ENCODE results near the gene RIPPLY2.

The RIPPLY2 gene

DNA sequence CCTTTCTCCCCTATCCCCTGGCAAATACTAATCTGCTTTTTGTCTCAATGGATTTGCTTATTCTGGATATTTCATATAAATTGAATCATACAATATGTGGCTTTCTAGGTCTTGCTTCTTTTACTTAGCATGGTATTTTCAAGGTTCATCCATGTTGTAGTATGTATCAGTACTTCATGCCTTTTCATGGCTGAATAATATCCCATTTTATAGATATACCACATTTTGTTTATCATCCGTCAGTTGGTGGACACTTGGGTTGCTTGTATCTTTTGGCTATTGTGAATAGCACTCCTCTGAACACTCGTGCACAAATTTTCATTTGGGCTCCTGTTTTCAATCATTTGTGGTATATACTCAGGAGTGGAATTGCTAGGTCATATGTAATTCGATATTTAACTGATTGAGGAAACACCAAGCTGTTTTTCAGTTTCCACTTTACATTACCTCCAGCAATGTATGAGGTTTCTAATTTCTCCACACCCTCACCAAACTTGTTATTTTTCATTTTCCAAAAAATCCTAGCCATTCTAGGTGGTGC, 30.5 kb upstream of the RIPPLY2 start:
- H3K36me3 ChIP-seq (ENCODE audit: control insufficient read depth in 4 of 4, insufficient read depth in 4 of 4, low read length in 3 of 4), result no peaks in the 10 kb centered on the region
- H3K9me3 ChIP-seq (ENCODE audit: control extremely low read depth in 1 of 5, control insufficient read depth in 4 of 5, insufficient read depth in 2 of 5, low read depth in 1 of 5, low read length in 4 of 5), result peaks cover 0 to 7% (median 0%) of the 10 kb centered on the region in 5 experiments
- H3K27me3 ChIP-seq (replicated peaks in 2 of 5; ENCODE audit: control insufficient read depth in 4 of 5, insufficient read depth in 5 of 5, low read length in 4 of 5), result peaks cover 0 to 3% (median 0%) of the 10 kb centered on the region in 5 experiments
- ChIA-PET CTCF (no interaction called here), POLR2A (no interaction called here)
- no peak overlapping the region for H3K27ac ChIP-seq (ENCODE audit: insufficient read depth in 1 of 2, low read depth in 1 of 2, low read length in 2 of 2, poor library complexity in 1 of 2, severe bottlenecking in 2 of 2)
- no peak for DNase-seq
- no peaks in the 10 kb centered on the region for H3K4me1 ChIP-seq (ENCODE audit: control extremely low read depth in 1 of 4, control insufficient read depth in 4 of 4, insufficient read depth in 4 of 4, low read length in 3 of 4)
- no peak overlapping the region for H3K4me3 ChIP-seq (ENCODE audit: control insufficient read depth in 1 of 7, extremely low read depth in 1 of 7, insufficient read depth in 4 of 7, low read depth in 2 of 7, low read length in 6 of 7)
- WGBS (ENCODE audit: insufficient coverage), result 80% methylated on average over 1 of the region's 3 CpGs

DNA sequence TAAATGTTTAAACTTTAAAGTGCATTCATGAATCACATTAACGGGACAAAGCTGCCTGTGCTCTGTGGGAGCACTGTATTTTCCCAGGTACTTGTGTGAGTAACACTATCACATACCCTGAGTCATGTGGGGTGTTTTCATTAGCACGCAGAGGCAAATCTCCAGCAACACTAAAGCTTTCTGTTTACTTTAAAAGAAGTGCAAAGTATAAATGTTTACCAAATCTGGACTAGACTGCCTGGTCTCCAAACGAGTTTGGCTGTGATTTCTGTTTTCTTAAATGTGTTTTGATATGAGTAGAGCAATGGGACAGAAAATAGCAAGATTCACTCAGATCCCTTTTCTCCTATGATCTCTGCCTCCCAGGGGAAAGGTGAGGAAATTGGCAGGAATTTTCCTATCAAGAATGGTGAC, 28.8 kb upstream of the RIPPLY2 start:
- Histone ChIP-seq H3K36me3 (ENCODE audit: control insufficient read depth in 4 of 4, insufficient read depth in 4 of 4, low read length in 3 of 4) (no peaks in the 10 kb centered on the region), H3K27me3 (replicated peaks in 2 of 5; ENCODE audit: control insufficient read depth in 4 of 5, insufficient read depth in 5 of 5, low read length in 4 of 5) (peaks cover 0 to 10% (median 0%) of the 10 kb centered on the region in 5 experiments), H3K9me3 (ENCODE audit: control extremely low read depth in 1 of 5, control insufficient read depth in 4 of 5, insufficient read depth in 2 of 5, low read depth in 1 of 5, low read length in 4 of 5) (peaks cover 0 to 7% (median 0%) of the 10 kb centered on the region in 5 experiments), H3K4me3 (ENCODE audit: control insufficient read depth in 1 of 7, extremely low read depth in 1 of 7, insufficient read depth in 4 of 7, low read depth in 2 of 7, low read length in 6 of 7) (no peak overlapping the region), H3K27ac (ENCODE audit: insufficient read depth in 1 of 2, low read depth in 1 of 2, low read length in 2 of 2, poor library complexity in 1 of 2, severe bottlenecking in 2 of 2) (no peak overlapping the region), H3K4me1 (ENCODE audit: control extremely low read depth in 1 of 4, control insufficient read depth in 4 of 4, insufficient read depth in 4 of 4, low read length in 3 of 4) (no peaks in the 10 kb centered on the region)
- no peak for DNase-seq
- ChIA-PET POLR2A (no interaction called here), CTCF (no interaction called here)
- WGBS (ENCODE audit: insufficient coverage), result 41% methylated on average over 3 of the region's 3 CpGs

DNA sequence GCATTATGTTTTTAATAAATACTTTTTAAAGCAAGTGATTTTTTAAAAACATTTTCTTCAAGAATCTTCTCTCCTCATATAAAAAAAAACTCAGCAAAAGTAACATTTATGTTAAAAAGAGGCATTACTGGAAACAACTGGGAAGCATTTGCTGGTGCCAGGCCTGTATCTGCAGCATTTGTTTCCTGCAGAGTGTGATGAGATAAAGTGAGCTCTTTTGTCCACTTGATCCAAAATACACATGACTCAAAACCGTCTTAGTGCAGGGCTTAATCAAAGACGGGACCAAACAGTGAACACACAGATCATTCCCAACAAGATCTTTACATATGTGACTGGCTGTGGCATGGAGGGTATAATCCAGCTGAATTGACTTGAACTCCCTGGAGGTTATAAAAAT, 28.3 kb upstream of the RIPPLY2 start:
- Histone ChIP-seq H3K4me3 (ENCODE audit: control insufficient read depth in 1 of 7, extremely low read depth in 1 of 7, insufficient read depth in 4 of 7, low read depth in 2 of 7, low read length in 6 of 7) (no peak overlapping the region), H3K9me3 (ENCODE audit: control extremely low read depth in 1 of 5, control insufficient read depth in 4 of 5, insufficient read depth in 2 of 5, low read depth in 1 of 5, low read length in 4 of 5) (peaks cover 0 to 7% (median 0%) of the 10 kb centered on the region in 5 experiments), H3K36me3 (ENCODE audit: control insufficient read depth in 4 of 4, insufficient read depth in 4 of 4, low read length in 3 of 4) (no peaks in the 10 kb centered on the region), H3K27ac (ENCODE audit: insufficient read depth in 1 of 2, low read depth in 1 of 2, low read length in 2 of 2, poor library complexity in 1 of 2, severe bottlenecking in 2 of 2) (no peak overlapping the region), H3K27me3 (replicated peaks in 2 of 5; ENCODE audit: control insufficient read depth in 4 of 5, insufficient read depth in 5 of 5, low read length in 4 of 5) (peaks cover 0 to 10% (median 0%) of the 10 kb centered on the region in 5 experiments), H3K4me1 (ENCODE audit: control extremely low read depth in 1 of 4, control insufficient read depth in 4 of 4, insufficient read depth in 4 of 4, low read length in 3 of 4) (no peaks in the 10 kb centered on the region)
- CTCF ChIA-PET, result no interaction called here
- DNase-seq, result no peak
- WGBS (ENCODE audit: insufficient coverage), result no CpG with 5 or more reads among the region's 2 CpGs
- POLR2A ChIA-PET, result no interaction called here

DNA sequence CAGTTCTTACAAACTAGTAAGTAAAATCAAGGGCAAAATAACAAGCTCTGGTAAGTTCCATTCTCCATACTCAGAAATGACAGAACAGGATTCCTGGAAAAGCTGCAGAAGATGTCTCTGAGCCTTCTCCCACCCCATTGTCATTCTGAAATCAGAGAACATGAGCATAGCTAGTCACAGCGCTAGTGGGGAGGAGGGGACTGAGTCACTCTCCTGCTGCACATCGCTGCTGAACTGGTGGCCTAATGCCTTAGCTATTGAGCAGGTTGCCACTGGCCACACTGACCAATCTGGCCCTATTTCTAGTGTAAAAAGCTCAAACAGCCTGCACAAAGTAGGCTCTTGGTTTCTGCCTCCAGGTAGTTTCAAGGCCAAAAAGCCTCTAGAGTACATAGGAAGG, 26.1 kb upstream of the RIPPLY2 start:
- Histone ChIP-seq H3K4me3 (ENCODE audit: control insufficient read depth in 1 of 7, extremely low read depth in 1 of 7, insufficient read depth in 4 of 7, low read depth in 2 of 7, low read length in 6 of 7) (no peak overlapping the region), H3K36me3 (ENCODE audit: control insufficient read depth in 4 of 4, insufficient read depth in 4 of 4, low read length in 3 of 4) (no peaks in the 10 kb centered on the region), H3K9me3 (ENCODE audit: control extremely low read depth in 1 of 5, control insufficient read depth in 4 of 5, insufficient read depth in 2 of 5, low read depth in 1 of 5, low read length in 4 of 5) (peaks cover 0 to 7% (median 0%) of the 10 kb centered on the region in 5 experiments), H3K27ac (ENCODE audit: insufficient read depth in 1 of 2, low read depth in 1 of 2, low read length in 2 of 2, poor library complexity in 1 of 2, severe bottlenecking in 2 of 2) (no peak overlapping the region), H3K27me3 (replicated peaks in 2 of 5; ENCODE audit: control insufficient read depth in 4 of 5, insufficient read depth in 5 of 5, low read length in 4 of 5) (peaks cover 0 to 10% (median 0%) of the 10 kb centered on the region in 5 experiments), H3K4me1 (ENCODE audit: control extremely low read depth in 1 of 4, control insufficient read depth in 4 of 4, insufficient read depth in 4 of 4, low read length in 3 of 4) (no peaks in the 10 kb centered on the region)
- 81% methylated on average over 2 of the region's 2 CpGs for WGBS (ENCODE audit: insufficient coverage)
- DNase-seq, result no peak
- CTCF ChIA-PET, result no interaction called here
- POLR2A ChIA-PET, result no interaction called here

DNA sequence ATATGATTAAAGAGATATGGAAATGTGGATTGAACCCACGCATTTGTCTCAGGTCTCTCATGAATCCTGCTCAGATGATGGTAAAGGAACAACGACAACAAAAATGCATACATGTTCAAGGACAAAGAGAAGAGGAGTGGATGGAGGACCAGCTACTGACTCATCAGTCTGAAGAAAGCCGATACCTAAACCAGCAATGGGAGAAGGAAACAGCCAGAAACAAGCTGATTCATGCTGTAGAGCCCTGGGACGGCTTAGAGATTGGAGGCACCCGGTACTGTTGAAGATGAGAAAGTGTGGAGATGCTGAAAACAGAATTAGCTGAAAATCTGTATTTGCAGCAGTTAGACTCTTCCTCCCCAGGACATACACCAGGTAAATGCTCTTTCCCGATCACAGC, 14.4 kb upstream of the RIPPLY2 start:
- WGBS (ENCODE audit: insufficient coverage), result 86% methylated on average over 5 of the region's 6 CpGs
- no peaks in the 10 kb centered on the region for H3K4me1 ChIP-seq (ENCODE audit: control extremely low read depth in 1 of 4, control insufficient read depth in 4 of 4, insufficient read depth in 4 of 4, low read length in 3 of 4)
- CTCF ChIA-PET, result interaction anchor here (1.3 kb wide), 1 partner anchor 8 kb away, joined by 4 read pairs; no protein-coding TSS in a partner anchor

DNA sequence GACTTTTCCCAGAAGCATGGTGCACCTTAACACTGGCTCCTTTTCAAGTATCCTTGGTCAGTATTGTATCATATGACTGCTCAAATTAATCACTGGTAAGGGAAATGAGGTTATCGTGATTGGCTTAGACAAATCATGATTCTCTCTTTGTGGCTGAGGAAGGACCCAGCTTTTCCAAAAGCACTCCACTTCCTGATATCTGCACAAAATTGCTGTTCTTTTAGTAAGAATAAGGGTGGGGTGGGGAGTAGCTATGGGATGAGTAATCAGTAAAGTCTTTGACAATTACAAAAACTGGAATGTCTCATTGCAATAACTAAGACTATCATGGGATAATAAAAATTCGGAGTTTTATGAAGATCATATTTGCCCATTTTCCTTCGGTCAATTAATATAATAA, 9.0 kb upstream of the RIPPLY2 start:
- peaks cover 0 to 5% (median 0%) of the 10 kb centered on the region in 5 experiments for H3K9me3 ChIP-seq (ENCODE audit: control extremely low read depth in 1 of 5, control insufficient read depth in 4 of 5, insufficient read depth in 2 of 5, low read depth in 1 of 5, low read length in 4 of 5)
- no peak overlapping the region for H3K4me3 ChIP-seq (ENCODE audit: control insufficient read depth in 1 of 7, extremely low read depth in 1 of 7, insufficient read depth in 4 of 7, low read depth in 2 of 7, low read length in 6 of 7)
- no peak for DNase-seq
- H3K36me3 ChIP-seq (ENCODE audit: control insufficient read depth in 4 of 4, insufficient read depth in 4 of 4, low read length in 3 of 4), result no peaks in the 10 kb centered on the region
- WGBS (ENCODE audit: insufficient coverage), result 71% methylated on average over 1 of the region's 3 CpGs
- H3K27me3 ChIP-seq (replicated peaks in 2 of 5; ENCODE audit: control insufficient read depth in 4 of 5, insufficient read depth in 5 of 5, low read length in 4 of 5), result peaks cover 0 to 5% (median 3%) of the 10 kb centered on the region in 5 experiments
- H3K27ac ChIP-seq (ENCODE audit: insufficient read depth in 1 of 2, low read depth in 1 of 2, low read length in 2 of 2, poor library complexity in 1 of 2, severe bottlenecking in 2 of 2), result no peak overlapping the region
- ChIA-PET CTCF (interaction anchor here (0.7 to 1.4 kb wide), 2 partner anchors 10 to 15 kb away, joined by 3 read pairs; partner anchors contain the start of gene CYB5R4), POLR2A (no interaction called here)
- no peaks in the 10 kb centered on the region for H3K4me1 ChIP-seq (ENCODE audit: control extremely low read depth in 1 of 4, control insufficient read depth in 4 of 4, insufficient read depth in 4 of 4, low read length in 3 of 4)

More for the DNA sequence above, 14.4 kb upstream of the RIPPLY2 start:
- Histone ChIP-seq H3K27me3 (replicated peaks in 2 of 5; ENCODE audit: control insufficient read depth in 4 of 5, insufficient read depth in 5 of 5, low read length in 4 of 5) (peaks cover 0 to 2% (median 0%) of the 10 kb centered on the region in 5 experiments), H3K4me3 (ENCODE audit: control insufficient read depth in 1 of 7, extremely low read depth in 1 of 7, insufficient read depth in 4 of 7, low read depth in 2 of 7, low read length in 6 of 7) (no peak overlapping the region), H3K36me3 (ENCODE audit: control insufficient read depth in 4 of 4, insufficient read depth in 4 of 4, low read length in 3 of 4) (no peaks in the 10 kb centered on the region), H3K9me3 (ENCODE audit: control extremely low read depth in 1 of 5, control insufficient read depth in 4 of 5, insufficient read depth in 2 of 5, low read depth in 1 of 5, low read length in 4 of 5) (peaks cover 0 to 5% (median 0%) of the 10 kb centered on the region in 5 experiments), H3K27ac (ENCODE audit: insufficient read depth in 1 of 2, low read depth in 1 of 2, low read length in 2 of 2, poor library complexity in 1 of 2, severe bottlenecking in 2 of 2) (no peak overlapping the region)
- POLR2A ChIA-PET, result no interaction called here
- no peak for DNase-seq

DNA sequence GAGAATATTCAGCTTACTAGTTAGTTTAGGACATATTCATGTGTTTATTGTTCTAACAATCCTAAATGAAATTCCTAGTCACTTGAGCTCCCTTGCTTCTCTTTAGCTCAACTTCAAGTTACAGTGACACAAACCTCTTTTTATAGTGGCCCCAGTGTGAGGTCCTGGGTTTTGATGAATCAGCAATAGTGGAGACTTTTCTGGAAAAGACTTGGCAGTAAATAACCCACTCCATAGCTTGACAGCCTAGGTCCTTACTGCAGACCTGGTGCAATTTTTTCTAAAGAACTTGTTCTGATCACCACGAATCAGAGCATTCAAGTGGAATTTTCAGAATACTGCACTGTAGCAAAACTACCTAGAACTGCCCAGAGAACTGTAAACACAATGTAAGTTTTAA, 6.9 kb upstream of the RIPPLY2 start:
- 86% methylated on average over 1 of the region's 1 CpG for WGBS (ENCODE audit: insufficient coverage)
- DNase-seq, result no peak
- peaks cover 0 to 2% (median 0%) of the 10 kb centered on the region in 5 experiments for H3K9me3 ChIP-seq (ENCODE audit: control extremely low read depth in 1 of 5, control insufficient read depth in 4 of 5, insufficient read depth in 2 of 5, low read depth in 1 of 5, low read length in 4 of 5)
- no peaks in the 10 kb centered on the region for H3K36me3 ChIP-seq (ENCODE audit: control insufficient read depth in 4 of 4, insufficient read depth in 4 of 4, low read length in 3 of 4)
- CTCF ChIA-PET, result interaction anchor here (1.6 kb wide), 1 partner anchor 8 kb away, joined by 4 read pairs; no protein-coding TSS in a partner anchor
- H3K27ac ChIP-seq (ENCODE audit: insufficient read depth in 1 of 2, low read depth in 1 of 2, low read length in 2 of 2, poor library complexity in 1 of 2, severe bottlenecking in 2 of 2), result no peak overlapping the region
- peaks cover 7 to 19% (median 8%) of the 10 kb centered on the region in 5 experiments for H3K27me3 ChIP-seq (replicated peaks in 2 of 5; ENCODE audit: control insufficient read depth in 4 of 5, insufficient read depth in 5 of 5, low read length in 4 of 5)
- POLR2A ChIA-PET, result no interaction called here
- H3K4me3 ChIP-seq (ENCODE audit: control insufficient read depth in 1 of 7, extremely low read depth in 1 of 7, insufficient read depth in 4 of 7, low read depth in 2 of 7, low read length in 6 of 7), result no peak overlapping the region
- no peaks in the 10 kb centered on the region for H3K4me1 ChIP-seq (ENCODE audit: control extremely low read depth in 1 of 4, control insufficient read depth in 4 of 4, insufficient read depth in 4 of 4, low read length in 3 of 4)
